NT2/D1 (cell line): ENCODE results near the gene CEP131.

ENCODE experiments used
- YY1 ChIP-seq: IDR thresholded peaks from 2 replicates; pipeline ENCODE4 v1.6.1; 2011; ENCODE audit not compliant: insufficient read length, insufficient read depth
- ZNF274 ChIP-seq: IDR thresholded peaks from 2 replicates; pipeline ENCODE4 v1.6.1; 2011; ENCODE audit warnings: mild to moderate bottlenecking, low read depth, low read length

GRCh38 chr17:81140018-81140417, 82.7 kb downstream of the CEP131 start:
- no peak for TF ChIP-seq YY1
- TF ChIP-seq ZNF274: no peak
